Umbilical cord (tissue), 2 donors: ENCODE measurements around the gene GPN2. TPM values are rescaled to one million over a fixed set of nuclear protein-coding genes. Genes with fewer than 3 reads are reported as not detected.
A peak's percentile ranks its signal among the peaks of the same experiment; 100 is the strongest.
"Not testable (repeated sequence)": the region's sequence is repeated elsewhere in the genome, so short reads cannot be mapped to it uniquely, and the experiment has no call there.

Experiments used
- DNase-seq: peaks from one replicate; pipeline ENCODE4 v3.0.0-alpha.2; 2015; ENCODE audit warnings: low spot score
- total RNA-seq: library from RNA; depleted of rRNA; stranded (reverse); fragments of >200 nt; gene quantifications from one replicate; pipeline ENCODE4 v1.2.3, GENCODE V29; 2014; ENCODE audit warnings: low replicate concordance; ENCODE audit not compliant: insufficient read depth

Gene GPN2
- total RNA-seq, 1 donor from 2014 or later = 6.3 TPM

DNA sequence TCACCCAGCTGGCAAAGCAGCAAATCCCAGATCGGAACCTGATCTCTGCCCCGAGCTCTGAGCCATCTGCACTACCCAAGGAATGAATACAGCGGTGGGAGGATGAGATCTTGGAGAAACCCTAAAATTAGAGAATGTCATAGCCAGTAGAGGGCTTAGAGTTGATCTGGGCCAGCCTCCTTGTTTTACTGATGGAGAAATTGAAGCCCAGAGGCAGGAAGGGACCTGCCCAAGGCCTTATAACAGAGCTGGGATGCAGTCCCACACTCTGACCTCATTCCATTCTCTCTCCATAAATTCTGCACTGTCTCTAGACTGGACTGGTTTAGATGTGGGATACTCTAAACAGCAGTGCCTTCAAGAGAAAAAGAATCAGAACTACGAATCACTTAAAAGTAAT lies 31.9 kb downstream of the GPN2 start:
- DNase-seq = no peak

DNA sequence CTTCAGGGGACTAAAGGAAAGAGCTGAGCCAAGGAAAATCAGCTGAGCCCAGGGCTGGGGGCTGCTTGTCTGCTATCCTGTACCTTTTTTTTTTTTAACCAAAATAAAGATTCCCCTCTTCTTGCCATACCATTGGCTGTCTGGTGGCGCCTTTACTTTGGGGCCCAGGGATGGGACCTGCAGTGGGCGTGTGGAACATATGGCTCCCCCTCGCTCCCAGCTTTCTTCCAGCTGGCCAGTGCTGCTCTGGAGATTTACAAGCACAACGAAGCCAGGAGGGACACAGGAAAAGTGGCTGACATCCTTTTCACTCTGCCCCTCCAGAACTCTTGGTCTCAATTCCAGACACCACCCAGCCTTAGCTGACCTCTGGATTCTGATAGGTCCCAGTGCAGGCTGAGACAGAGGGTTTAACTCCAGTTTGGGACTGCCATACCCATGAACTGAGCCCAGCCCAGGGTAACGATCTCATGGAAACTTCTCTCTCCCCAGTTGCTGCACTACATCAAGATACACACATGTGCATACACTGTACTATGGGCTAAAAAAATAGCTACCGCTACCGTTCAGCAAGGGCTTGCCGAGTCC lies 32.5 kb downstream of the GPN2 start:
- no peak for DNase-seq

DNA sequence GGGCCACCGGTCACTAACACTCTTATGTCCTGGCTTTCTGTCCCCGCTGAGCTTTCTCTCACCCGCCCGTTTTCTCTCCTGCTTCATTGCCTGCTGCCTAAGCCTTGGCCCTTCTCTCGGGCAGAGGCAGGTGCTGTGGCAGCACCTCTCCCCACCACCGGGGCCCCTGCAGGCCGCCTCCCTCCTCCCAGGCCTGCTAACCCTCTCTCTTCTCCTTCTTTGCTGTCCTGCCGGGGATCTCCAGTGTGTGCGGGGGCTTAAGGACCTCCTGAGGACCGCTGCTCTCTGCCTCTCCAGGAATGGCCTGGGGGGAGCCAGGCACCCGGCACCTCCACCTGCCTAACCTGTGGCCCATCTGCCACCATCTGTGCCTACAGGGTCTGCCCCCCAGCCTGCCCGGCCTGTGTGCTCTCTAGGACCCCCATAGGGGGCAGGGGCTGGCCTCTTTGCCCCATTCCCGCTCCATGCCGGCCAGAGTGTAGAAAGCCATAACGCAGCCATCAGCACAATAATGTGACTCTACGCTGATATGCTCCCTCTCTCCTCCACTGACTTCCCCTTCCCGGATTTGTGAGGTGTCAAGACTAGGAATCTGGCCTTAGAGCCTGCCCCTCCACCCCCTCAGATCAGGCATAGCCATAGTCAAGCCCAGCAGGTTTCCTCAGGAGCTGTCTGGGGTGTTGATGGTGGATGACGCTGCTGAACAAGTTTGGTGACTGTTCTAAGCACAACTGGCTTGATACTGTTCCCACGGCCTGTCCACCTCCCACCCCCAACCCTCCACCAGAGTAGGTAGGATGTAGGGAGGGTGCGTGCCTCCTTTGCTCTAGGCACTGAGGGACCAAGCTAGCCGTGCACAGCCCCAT lies 33.2 kb downstream of the GPN2 start:
- peak; percentile 36 for DNase-seq

DNA sequence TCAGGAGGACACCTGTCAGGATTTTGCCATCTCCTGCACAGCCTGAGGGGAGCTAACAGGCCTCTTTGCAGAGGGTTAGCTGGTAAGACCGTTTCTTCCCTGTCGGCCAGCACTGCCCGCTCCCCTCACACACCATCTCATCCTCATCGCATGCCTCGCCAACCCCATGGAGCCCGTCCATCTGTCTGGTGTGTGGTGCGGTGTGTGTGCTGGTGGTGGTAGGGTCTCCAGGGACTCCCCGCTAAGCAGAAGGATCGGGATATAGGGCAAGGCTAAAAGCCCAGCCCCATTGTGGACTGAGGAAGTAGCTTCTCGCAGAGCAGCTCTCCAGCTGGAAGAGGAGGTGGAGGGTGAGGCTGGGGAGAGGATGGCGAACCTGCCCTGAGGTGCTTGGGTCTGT lies 33.9 kb downstream of the GPN2 start:
- no peak for DNase-seq

DNA sequence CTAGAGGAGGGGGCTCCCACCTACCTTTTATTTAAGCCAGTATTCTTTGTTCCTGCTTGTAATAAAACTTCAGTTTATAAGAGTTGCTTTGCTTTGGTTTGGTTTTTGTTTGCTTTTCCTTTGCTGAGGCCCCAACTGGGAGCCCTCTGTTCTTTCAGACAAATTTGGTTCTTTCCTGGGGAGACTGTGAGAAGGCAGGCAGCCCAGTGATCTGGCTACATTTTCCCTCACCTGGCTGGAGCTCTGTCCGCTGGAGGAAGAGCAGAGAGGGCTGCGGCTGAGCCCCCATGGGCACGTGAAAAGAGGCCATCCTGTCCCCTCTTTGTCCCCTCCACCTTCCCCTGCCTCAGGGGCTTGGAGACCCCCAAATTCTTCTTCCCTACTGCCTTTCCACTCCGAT lies 34.4 kb downstream of the GPN2 start:
- DNase-seq = no peak

DNA sequence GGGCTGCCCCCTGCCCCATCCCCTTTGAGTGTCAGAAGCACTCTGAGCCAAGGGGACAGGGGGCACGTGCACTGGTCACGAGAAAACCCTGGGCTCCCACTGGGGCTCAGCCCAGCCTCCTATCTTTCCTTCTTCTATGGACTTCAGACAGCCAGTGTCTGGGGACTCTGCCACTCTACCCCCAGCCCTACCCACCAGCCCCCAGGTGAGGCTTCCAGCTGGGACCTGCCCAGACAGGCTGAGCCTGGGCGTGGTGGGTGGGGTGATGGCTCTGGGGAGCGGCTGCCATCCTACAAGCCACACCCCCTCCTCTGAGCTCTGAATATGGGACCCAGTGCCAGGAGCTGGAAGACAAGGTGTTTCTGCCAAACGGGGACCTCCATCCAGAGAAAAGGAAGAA lies 35.2 kb downstream of the GPN2 start:
- no peak for DNase-seq

DNA sequence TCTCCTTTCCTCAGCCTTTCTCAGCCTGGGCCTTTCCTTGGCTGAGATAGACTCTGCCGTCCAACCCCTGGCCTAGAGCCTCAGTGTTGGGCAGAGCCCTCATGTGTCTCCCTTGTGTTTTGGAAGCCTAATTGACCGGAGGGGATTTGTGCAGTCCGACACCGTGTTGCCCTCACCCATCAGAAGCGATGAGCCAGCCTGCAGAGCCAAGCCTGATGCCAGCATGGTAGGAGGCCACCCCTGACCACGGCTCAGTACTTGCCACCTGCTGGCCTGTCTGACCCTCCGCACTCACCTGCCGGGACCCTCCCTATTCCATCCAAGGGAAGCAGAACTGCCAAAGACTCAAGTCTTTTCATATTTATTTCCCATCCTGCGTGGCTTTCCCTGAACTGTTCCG lies 36.5 kb downstream of the GPN2 start:
- DNase-seq = no peak

DNA sequence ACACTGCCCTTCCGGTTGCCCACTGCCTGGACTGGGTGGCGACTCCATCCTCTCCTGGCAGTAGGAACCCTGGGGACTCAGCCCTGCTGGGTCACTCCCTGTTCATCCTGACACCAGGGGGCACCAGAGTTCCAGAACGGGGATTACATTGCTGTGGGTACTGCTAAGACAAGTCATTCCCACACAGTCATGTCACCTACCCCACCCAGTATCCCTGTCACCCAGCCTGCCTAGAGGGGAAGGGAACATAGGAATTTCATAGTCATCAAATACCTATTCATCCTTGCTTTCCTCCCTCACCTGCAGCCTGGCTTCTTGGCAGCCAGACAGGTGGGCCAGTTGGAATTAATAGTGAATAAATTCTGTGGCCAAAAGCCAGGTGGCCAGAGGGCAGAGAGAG lies 36.9 kb downstream of the GPN2 start:
- peak; percentile 57 for DNase-seq

DNA sequence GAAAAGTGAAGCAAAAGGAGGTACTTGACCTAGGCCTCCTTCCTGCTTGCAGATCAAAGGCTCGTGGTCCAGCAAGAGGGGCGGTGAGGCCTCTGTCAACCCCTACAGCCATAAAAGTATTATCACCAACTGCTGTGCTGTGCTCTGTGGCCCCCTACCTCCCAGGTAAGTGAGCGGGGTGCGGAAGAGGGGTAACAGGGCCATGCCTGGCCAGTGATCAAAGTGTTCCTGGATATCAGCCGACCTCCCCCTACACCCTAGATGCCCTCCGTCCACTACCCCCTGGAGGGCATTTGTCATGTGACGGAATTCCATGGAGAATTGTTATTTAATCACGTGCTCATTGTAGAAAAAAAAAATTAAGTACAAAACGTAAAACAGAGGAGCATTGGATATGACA lies 37.4 kb downstream of the GPN2 start:
- no peak for DNase-seq

DNA sequence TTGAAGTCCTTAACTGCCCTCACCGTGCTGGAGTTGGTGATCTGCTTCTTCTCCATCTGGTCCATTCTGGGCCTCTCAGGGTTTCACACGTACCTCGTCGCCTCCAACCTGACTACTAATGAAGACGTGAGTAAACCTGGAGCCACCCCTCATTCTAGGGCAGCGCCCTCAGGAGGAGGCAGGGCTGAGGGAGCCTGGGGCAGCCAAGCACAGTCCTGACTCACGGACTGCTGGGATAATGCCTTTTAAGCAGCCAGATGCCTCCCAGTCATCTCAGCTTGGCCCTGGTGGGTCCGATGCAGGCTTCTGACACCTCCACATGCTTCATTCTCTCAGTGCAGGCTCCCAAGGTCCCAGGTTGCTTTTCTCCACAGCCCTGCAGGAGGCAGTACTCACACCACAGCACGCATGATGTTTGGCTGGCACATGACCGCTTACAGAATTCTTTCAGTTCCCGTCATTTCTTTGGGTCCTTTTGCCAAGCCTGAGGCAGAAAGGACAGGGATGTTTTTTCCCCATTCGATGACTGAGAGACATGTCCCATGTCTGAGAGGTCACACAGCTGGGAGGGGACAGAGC lies 38.9 kb downstream of the GPN2 start:
- no peak for DNase-seq

DNA sequence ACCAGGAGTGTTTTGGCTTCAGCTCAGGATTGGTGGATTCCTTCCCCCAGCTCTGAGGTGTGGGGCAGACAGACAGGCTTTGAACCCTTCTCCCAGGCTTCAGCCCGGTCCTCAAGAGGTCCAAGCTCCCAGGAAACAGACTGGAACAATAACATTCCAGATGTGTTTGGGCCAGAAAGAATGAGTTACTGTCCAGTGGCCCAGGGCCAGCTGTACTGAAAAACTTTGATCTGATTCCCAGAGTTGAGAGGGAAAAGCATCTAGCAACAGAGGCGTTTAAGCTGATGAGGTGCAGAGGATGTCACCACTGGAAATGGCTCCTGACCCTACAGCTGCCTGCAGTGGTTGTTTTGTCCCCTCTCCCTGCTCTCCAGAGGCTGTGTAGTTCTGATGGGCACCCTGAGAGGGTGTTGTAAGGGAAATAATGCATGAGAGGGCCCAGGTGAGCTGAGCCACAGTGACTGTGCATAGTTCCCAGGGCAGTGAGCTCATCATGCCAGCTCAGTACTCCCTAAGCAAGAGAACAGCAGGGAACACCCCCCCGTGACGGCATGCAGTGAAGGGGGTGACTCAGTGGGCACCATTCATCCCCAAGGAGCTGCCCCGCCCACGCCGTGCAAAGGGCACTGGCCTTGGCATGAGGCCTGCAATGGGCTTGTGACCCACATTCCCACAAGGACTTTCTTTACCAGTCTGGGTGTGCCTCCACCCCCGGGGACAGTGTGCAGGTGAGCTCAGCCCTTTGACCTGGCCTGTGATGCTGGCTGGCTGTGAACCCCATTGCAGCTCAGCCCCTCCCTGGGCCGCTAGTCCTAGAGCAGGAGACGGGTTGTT lies 40.9 kb downstream of the GPN2 start:
- no peak for DNase-seq

DNA sequence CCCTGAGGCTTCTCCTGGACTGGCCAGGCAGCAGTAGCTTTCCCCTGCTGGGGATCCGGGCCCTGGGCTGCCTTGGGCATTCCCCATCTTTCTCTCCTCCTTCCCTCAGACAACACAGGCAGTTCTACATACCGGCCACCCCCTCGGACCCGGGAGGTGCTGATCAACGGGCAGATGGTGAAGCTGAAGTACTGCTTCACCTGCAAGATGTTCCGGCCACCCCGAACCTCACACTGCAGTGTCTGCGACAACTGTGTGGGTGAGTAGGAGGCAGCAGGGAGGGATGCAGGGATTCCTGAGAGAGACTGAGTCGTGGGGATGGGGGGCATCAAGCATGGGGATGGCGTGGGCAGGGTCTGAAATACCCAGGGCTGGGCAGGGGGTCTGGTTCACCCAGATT lies 41.6 kb downstream of the GPN2 start:
- no peak for DNase-seq

DNA sequence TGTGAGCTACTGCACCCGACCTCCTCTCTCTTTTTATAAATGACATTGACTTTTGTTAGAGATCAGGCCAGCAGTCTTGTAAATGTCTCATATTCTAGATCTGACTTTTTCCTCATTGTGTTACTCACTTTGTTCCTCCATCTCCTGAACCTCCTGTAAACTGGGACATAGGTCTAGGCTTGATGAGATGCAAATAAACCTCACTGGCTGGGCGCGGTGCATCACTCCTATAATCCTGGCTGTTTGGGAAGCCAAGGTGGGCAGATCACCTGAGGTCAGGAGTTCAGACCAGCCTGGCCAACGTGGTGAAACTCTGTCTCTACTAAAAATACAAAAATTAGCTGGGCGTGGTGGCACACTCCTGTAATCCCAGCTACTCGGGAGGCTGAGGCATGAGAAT lies 42.3 kb downstream of the GPN2 start:
- DNase-seq = not testable (repeated sequence)

DNA sequence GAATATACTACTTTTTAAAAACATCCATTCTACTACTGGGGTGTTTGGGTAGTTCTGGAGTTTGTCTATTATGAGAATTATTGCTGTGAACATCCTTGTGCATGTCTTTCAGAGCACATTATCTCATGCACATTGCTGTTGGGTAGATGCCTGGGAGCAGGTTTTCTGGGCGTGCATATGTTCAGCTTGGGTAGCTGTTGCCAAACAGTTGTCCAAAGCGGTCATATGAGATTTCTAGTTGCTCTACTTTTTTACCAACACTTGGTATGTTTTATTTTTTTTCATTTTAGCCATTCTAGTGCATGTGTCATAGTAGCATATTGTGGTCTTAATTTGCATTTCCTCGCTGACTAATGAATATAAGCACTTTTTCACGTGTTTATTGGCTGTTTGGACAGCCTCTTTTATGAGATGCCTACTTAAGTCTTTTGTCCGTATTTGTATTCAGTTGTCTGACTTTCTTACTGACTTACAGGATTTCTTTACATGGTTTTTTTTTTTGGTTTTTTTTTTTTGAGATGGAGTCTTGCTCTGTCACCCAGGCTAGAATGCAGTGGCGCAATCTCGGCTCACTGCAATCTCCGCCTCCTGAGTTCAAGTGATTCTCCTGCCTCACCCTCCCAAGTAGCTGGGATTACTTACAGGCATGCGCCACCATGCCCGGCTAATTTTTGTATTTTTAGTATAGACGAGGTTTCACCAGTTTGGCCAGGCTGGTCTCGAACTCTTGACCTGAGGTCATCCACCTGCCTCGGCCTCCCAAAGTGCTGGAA lies 45.5 kb downstream of the GPN2 start:
- no peak for DNase-seq

DNA sequence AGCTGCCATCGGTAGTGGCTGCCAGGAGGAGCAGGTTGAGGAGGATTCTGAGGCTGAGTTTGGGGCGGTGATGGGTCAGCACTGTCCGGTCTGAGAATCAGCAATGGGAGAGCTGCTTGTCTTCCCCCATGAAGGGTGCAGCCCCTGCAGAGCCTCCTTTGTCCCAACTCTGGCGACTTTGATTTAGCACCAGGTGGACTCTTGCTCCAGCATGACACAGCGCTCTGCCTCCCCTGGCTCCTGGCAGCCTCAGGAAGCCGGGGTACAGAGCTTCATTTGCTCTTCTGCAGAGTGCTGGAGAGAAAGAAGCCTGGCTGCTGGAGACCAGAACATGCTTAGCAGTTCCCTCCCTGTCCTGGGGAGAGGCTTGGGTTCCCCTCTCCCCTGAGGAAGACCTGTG lies 50.3 kb downstream of the GPN2 start:
- DNase-seq = no peak

DNA sequence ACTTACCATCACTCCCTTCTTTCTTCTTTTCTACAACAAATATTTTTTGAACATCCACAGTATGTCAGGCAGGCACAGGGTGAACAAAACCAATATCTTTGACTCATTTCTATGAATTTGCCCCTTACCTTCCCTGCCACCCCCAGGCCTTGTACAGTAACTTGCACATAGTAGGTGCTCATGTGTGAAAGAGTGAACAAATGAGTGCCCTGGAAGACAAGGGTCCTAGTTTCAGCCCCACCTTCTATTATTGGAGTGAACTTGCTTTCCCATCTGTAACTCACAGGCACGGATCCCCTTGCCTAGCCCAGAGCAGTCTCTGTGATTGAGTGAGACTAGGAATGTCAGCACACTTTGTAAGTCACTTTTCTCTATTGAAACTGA lies 50.8 kb downstream of the GPN2 start:
- DNase-seq = no peak

DNA sequence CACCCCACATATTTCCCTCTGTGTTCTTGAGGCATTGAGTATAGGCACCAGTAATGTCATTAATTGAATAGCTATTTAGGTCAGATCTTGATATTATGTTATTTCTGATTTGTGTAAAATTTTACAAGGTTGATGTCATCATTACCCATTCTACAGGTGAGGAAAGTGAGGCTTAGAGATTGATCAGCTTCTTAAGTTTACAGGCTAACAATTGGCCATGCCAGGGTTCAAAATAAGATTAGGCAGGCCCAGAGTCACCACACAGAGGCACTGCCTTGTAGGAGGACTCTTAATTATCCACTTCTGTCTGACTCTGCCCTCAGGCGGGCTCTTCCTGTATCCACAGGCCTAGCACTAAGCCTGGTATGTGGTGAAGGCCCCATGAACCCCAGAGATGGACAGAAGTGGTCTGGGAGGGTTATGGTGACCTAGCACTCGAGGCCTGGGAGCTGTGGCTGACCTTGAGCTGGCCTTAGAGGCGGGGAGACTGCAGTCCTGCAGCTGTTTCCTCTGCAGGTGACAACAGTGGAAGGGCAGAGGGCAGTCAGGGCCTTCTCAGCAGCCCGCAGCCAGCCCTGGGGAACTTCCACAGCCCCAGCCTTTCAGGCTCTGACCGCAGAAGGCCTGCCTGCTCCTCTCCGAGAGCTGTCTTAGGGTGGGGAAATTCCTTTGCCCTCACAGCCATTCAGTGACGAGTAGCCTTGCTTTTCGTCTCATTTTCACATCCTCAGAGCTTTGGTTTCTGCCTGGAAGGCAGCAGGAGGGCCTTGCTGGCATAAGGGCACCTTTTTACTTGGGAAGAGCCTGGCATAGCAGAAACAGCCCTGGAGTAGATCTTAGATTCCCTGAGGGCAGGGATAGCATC lies 51.4 kb downstream of the GPN2 start:
- no peak for DNase-seq

DNA sequence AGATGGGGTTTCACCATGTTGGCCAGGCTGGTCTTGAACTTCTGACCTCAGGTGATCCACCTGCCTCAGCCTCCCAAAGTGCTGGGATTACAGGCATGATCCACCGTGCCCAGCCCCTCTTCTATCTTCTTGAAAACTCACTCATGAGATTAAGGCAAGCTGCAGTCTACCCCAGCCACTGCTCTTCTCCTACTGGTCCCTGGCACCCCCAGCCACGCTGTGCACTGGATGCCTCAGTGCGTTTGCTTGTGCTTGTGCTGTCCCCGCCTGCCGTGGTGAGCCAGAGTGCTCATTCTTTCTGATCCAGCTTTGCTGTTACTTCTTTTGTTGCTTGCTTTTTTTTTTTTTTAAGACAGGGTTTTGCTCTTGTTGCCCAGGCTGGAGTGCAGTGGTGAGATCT lies 52.4 kb downstream of the GPN2 start:
- DNase-seq = not testable (repeated sequence)

DNA sequence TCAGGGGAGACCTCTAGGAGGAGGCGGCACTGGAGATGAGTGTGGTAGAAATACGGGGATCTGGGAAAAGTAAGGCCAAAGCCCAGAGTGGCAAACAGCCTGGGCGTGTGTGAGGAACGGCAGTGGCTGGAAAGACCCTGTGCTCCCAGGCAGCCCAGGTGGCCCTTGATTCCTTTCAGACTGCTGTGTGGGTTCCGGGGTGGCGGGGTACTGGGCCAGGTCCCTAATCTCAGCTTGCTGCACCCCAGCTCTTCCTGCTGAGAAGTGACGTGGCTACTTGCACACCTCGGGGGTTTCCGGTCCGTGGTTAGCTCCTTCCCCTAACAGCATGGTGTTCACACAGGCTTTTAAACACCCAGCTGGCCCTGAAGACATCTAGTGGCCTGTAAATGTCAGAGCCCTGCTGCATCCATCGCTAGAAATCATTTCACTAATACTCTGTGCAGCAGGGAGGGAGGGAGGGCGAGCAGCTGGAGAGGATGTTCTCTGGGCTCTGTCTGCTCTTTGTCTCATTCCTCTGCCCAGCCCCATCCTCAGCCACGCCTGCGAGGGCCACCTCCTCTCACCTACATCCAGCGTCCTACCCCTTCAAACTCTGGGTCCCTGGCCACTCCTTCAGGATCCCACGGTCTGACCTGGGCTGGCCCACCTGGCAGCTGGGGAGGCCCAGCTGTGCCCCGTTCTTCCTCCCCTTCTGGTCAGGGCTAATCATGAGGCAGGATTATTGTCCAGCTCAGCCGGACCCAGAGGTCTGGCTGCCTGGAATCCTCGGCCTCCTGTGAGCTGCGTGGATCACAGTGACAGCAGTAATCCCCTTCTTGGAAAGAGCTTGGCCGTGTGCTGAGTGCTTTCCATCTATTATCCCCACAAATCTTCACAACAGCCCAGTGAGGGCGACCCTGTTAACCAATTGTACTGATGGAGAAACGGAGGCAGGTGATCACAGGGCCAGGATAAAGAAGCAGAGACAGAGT lies 56.4 kb downstream of the GPN2 start:
- peak; percentile 47 for DNase-seq
